Cardiac muscle cell (in vitro differentiated cells and primary cell): ENCODE data around the gene CBX8. TPM values are rescaled to one million over a fixed set of nuclear protein-coding genes. Genes with fewer than 3 reads are reported as not detected.

ENCODE experiments used
- DNase-seq, 2 donors: peaks; one replicate each; pipeline versions ENCODE4 v3.0.0 to v3.0.0-alpha.2; 2010 to 2017; ENCODE audit warnings: low read depth in 1 of 2, low spot score in 1 of 2
- H3K27ac ChIP-seq: fragments of 200-600 bp; sonication (generic); 2 replicates; pipeline ENCODE4 v1.5.1; 2016
- H3K27me3 ChIP-seq: fragments of 200-600 bp; sonication (generic); 2 replicates; pipeline ENCODE4 v1.6.0; 2016; ENCODE audit warnings: control low read depth
- H3K36me3 ChIP-seq: fragments of 200-600 bp; sonication (generic); 2 replicates; pipeline ENCODE4 v1.5.1; 2016; ENCODE audit warnings: control low read depth
- H3K4me1 ChIP-seq: fragments of 200-600 bp; sonication (generic); 2 replicates; pipeline ENCODE4 v1.8.1; 2017; ENCODE audit warnings: low read depth, mild to moderate bottlenecking, mixed run types
- H3K4me3 ChIP-seq: fragments of 200-600 bp; sonication (generic); 2 replicates; pipeline ENCODE4 v1.5.1; 2016; ENCODE audit warnings: mild to moderate bottlenecking
- H3K9me3 ChIP-seq: fragments of 200-600 bp; sonication (generic); 2 replicates; pipeline ENCODE4 v1.5.1; 2017; ENCODE audit warnings: low read depth, mild to moderate bottlenecking, control low read depth
- polyA plus RNA-seq: library from polyadenylated mRNA; unstranded; fragments of >200 nt; fragmentation: Nextera tagmentation; extraction: Ambion mirVana; gene quantifications from 2 replicates; pipeline ENCODE4 v1.2.1, GENCODE V29; 2016
- total RNA-seq: library from RNA; depleted of rRNA; stranded (reverse); fragments of >200 nt; gene quantifications from 2 replicates; pipeline ENCODE4 v1.2.3, GENCODE V29; 2016
- TF ChIP-seq, protein P1 (sequence below): IDR thresholded peaks from 2 replicates; pipeline ENCODE4 v1.5.1; 2012; ENCODE audit warnings: low read depth, mild to moderate bottlenecking, low read length

CBX8 gene
- total and polyA plus RNA-seq, 2 experiments from 2014 or later = 13.8 to 16.7 TPM

- Histone ChIP-seq H3K4me1 (peaks cover 53% of the 10 kb centered on the region), H3K9me3 (no peaks in the 10 kb centered on the region), H3K27ac (no peak overlapping the region), H3K27me3 (peaks cover 53% of the 10 kb centered on the region), H3K36me3 (no peaks in the 10 kb centered on the region), H3K4me3 (no peak overlapping the region)
- TF ChIP-seq, protein P1, sequence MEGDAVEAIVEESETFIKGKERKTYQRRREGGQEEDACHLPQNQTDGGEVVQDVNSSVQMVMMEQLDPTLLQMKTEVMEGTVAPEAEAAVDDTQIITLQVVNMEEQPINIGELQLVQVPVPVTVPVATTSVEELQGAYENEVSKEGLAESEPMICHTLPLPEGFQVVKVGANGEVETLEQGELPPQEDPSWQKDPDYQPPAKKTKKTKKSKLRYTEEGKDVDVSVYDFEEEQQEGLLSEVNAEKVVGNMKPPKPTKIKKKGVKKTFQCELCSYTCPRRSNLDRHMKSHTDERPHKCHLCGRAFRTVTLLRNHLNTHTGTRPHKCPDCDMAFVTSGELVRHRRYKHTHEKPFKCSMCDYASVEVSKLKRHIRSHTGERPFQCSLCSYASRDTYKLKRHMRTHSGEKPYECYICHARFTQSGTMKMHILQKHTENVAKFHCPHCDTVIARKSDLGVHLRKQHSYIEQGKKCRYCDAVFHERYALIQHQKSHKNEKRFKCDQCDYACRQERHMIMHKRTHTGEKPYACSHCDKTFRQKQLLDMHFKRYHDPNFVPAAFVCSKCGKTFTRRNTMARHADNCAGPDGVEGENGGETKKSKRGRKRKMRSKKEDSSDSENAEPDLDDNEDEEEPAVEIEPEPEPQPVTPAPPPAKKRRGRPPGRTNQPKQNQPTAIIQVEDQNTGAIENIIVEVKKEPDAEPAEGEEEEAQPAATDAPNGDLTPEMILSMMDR = no peak
- DNase-seq = peak in 1 of 2 donors; percentile 58
Measured at GRCh38 chr17:79836510-79836971, 39.7 kb upstream of the CBX8 start.

DNA sequence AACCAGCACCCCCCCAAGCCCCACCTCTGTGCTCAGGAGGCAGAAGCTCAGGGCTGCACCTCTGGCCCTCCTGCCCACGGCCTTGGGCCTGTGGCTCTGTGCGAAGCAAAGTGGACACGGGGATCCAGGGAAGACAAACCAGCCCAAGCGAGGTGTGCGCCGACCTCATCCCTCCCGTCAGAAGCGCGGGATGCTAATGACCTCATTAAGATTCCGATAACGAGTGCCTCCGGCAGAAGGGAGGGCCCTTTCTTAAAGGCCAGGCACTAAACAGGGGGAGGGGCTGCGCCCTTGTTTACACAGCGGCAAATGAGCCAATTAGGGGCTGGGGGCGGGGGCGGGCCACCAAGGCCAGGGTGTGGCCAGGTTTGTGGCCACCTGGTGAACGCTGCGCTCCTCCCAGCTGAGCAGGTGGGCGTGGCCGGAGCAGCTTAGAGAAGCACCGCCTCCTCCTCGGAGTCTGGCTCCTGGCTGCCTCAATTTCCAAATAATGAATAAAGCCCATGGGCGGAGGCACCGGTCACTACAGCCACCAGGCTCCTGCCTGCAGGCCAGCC, 39.2 kb upstream of the CBX8 start:
- TF ChIP-seq, protein P1 = no peak
- peaks cover 48% of the 10 kb centered on the region for H3K27me3 ChIP-seq
- H3K4me1 ChIP-seq = peaks cover 58% of the 10 kb centered on the region
- no peaks in the 10 kb centered on the region for H3K36me3 ChIP-seq
- no peaks in the 10 kb centered on the region for H3K9me3 ChIP-seq
- no peak overlapping the region for H3K27ac ChIP-seq
- DNase-seq = peak in 1 of 2 donors; percentile 44
- no peak overlapping the region for H3K4me3 ChIP-seq

- Histone ChIP-seq H3K27me3 (peaks cover 43% of the 10 kb centered on the region), H3K4me1 (peaks cover 64% of the 10 kb centered on the region), H3K9me3 (no peaks in the 10 kb centered on the region), H3K36me3 (no peaks in the 10 kb centered on the region), H3K27ac (no peak overlapping the region), H3K4me3 (no peak overlapping the region)
- TF ChIP-seq, protein P1 = no peak
- DNase-seq = peak in 1 of 2 donors; percentile 56
Measured at GRCh38 chr17:79835470-79835899, 38.6 kb upstream of the CBX8 start.

DNA sequence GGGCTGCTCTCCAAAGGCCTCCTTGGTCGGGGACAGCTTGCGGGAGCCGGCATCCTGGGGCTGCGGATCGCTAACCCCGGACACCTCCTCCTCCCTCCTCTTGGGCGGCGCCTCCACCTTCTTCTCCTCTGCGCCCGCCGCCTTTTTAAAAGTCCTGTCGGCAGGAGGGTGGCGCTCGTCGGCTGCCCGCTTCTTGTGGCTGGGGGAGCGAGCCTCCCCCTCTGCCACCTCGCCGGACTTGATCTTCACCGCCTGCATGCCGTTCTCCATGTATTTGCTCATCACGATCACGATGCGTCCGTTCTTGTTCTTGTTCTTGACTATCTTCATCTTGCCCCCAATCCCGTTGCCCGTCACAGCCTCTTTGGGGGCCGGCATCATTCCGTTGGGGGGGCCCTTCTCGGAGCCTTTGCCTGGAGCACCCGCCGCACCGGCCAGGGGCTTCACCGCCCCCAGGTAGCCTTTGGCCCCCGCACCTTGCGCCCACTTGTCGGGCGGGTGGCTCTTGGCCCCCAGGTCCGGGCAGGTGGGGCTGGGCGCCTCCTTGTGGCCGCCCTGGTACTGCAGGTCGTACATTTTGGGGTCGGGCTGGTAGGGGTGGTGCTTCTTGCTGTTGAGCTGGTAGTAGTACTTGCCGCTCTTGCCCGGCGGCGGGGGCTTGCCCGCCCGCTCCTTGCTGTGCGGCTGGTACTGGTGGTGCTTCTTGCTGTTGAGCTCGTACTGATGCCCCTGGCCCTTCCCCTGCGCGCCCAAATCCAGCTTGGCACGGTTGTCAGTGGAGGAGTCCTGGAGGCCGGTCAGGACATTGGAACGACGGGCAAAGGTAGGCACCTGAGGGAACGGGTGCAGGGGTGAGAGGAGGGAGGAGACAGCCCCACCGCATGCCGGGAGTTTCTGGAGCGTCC, 37.9 kb upstream of the CBX8 start:
- peaks cover 69% of the 10 kb centered on the region for H3K4me1 ChIP-seq
- peak; percentile 15 to 54 for DNase-seq

More for the DNA sequence above, 37.9 kb upstream of the CBX8 start:
- TF ChIP-seq, protein P1 = peak; percentile 71
- Histone ChIP-seq H3K27me3 (peaks cover 36% of the 10 kb centered on the region), H3K27ac (no peak overlapping the region), H3K36me3 (no peaks in the 10 kb centered on the region), H3K9me3 (no peaks in the 10 kb centered on the region), H3K4me3 (no peak overlapping the region)
